PC-3 (cell line): ENCODE results near the gene CCL20. TPM values are rescaled to one million over a fixed set of nuclear protein-coding genes. Genes with fewer than 3 reads are reported as not detected.

ENCODE experiments used
- ATAC-seq: fragments of 200-7000 bp; cut with Tn5 transposase; 2 replicates; pipeline ENCODE4 v1.9.1; 2020; ENCODE audit warnings: mild to moderate bottlenecking, moderate library complexity
- BruUV-seq: library from RNA; stranded (reverse); fragments of 400-500 nt; replicated peaks from 2 replicates; lab custom pipeline; 2021; lab: Mats Ljungman, UMichigan
- CTCF ChIA-PET: fragments of 300-600 bp; sonication (Branson Sonifier 250); formaldehyde crosslinking; loops from one replicate; lab custom pipeline; 2022; ENCODE audit warnings: antibody characterized with exemption; lab: Charles Lee
- POLR2A ChIA-PET: fragments of 300-600 bp; sonication (Branson Sonifier 250); formaldehyde crosslinking; loops from one replicate; lab custom pipeline; 2022; ENCODE audit warnings: antibody characterized with exemption; ENCODE audit not compliant: unreplicated experiment; lab: Charles Lee
- DNase-seq: peaks from one replicate; pipeline ENCODE4 v3.0.0-alpha.2; 2015
- H2AFZ ChIP-seq: fragments of 300-600 bp; sonication (generic); 2 replicates; pipeline ENCODE4 v1.6.0; 2016; ENCODE audit warnings: antibody characterized with exemption, low read length
- H3F3A ChIP-seq: fragments of 300-600 bp; sonication (generic); one replicate; pipeline ENCODE4 v1.6.0; 2017; ENCODE audit warnings: antibody characterized with exemption, low read length, control low read depth, mild to moderate bottlenecking; ENCODE audit not compliant: unreplicated experiment
- H3K27ac ChIP-seq: fragments of 300-600 bp; sonication (generic); 2 replicates; pipeline ENCODE4 v1.5.1; 2016; ENCODE audit warnings: mild to moderate bottlenecking, low read length
- H3K27me3 ChIP-seq: fragments of 300-600 bp; sonication (generic); 2 replicates; pipeline ENCODE4 v1.6.1; 2016; ENCODE audit warnings: low read length, mixed read lengths
- H3K36me3 ChIP-seq: fragments of 300-600 bp; sonication (generic); 2 replicates; pipeline ENCODE4 v1.6.1; 2016; ENCODE audit warnings: low read depth, mixed run types, low read length, mixed read lengths
- H3K4me1 ChIP-seq: fragments of 300-600 bp; sonication (generic); 2 replicates; pipeline ENCODE4 v1.5.1; 2016; ENCODE audit warnings: low read length; ENCODE audit not compliant: insufficient read depth
- H3K4me2 ChIP-seq: fragments of 300-600 bp; sonication (generic); 2 replicates; pipeline ENCODE4 v1.6.0; 2016; ENCODE audit warnings: low read length
- H3K4me3 ChIP-seq: fragments of 300-600 bp; sonication (generic); 2 replicates; pipeline ENCODE4 v1.5.1; 2016; ENCODE audit warnings: mild to moderate bottlenecking, low read length, mixed read lengths
- H3K79me2 ChIP-seq: fragments of 300-600 bp; sonication (generic); 2 replicates; pipeline ENCODE4 v1.6.1; 2017; ENCODE audit warnings: low read length, mixed read lengths
- H3K9ac ChIP-seq: fragments of 300-600 bp; sonication (generic); 2 replicates; pipeline ENCODE4 v1.6.0; 2016; ENCODE audit warnings: mild to moderate bottlenecking, low read length
- H3K9me2 ChIP-seq: fragments of 300-600 bp; sonication (generic); replicated peaks from 2 replicates; pipeline ENCODE4 v1.6.1; 2016; ENCODE audit warnings: mixed run types, low read length, mixed read lengths
- H3K9me3 ChIP-seq: fragments of 300-600 bp; sonication (generic); 2 replicates; pipeline ENCODE4 v1.6.1; 2016; ENCODE audit warnings: low read length, mixed read lengths
- H4K20me1 ChIP-seq: fragments of 300-600 bp; sonication (generic); 2 replicates; pipeline ENCODE4 v1.6.1; 2016; ENCODE audit warnings: low read length, mixed read lengths
- CTCF ChIP-seq: fragments of 300-600 bp; sonication (generic); conservative IDR thresholded peaks from 2 replicates; pipeline ENCODE4 v1.5.1; 2017; ENCODE audit warnings: antibody characterized with exemption, low read depth, mild to moderate bottlenecking, low read length
- EZH2 ChIP-seq: fragments of 300-600 bp; sonication (generic); IDR thresholded peaks from one replicate; pipeline ENCODE4 v1.6.1; 2017; ENCODE audit warnings: antibody characterized with exemption, mild to moderate bottlenecking, low read length; ENCODE audit not compliant: unreplicated experiment
- EZH2phosphoT487 ChIP-seq: fragments of 300-600 bp; sonication (generic); IDR thresholded peaks from 2 replicates; pipeline ENCODE4 v1.6.1; 2018; ENCODE audit warnings: mild to moderate bottlenecking, antibody characterized with exemption, low read length, borderline replicate concordance
- intact Hi-C: fragments of 100-400 bp; cut with micrococcal nuclease; formaldehyde crosslinking; loops from 2 replicates; pipeline ENCODE4 v1.9.0; 2023
- total RNA-seq: library from RNA; depleted of rRNA; stranded (reverse); fragments of >200 nt; gene quantifications from 2 replicates; pipeline ENCODE4 v1.2.3, GENCODE V29; 2014

Gene CCL20
- total RNA-seq, 1 experiment from 2014 or later: 1.8 TPM

- Histone ChIP-seq H4K20me1 (no peaks in the 10 kb centered on the region), H3K9me3 (no peaks in the 10 kb centered on the region), H3K4me1 (peaks cover 33% of the 10 kb centered on the region), H3K27ac (no peak overlapping the region), H3F3A (peaks cover 15% of the 10 kb centered on the region), H3K4me3 (no peak overlapping the region), H3K79me2 (peaks cover 13% of the 10 kb centered on the region), H3K4me2 (0 out of 2 replicates have a peak overlapping the region, but pooled peaks have one; percentile 12), H3K9ac (no peak overlapping the region), H2AFZ (no peak overlapping the region), H3K36me3 (no peaks in the 10 kb centered on the region), H3K9me2 (no peaks in the 10 kb centered on the region), H3K27me3 (no peaks in the 10 kb centered on the region)
- ChIA-PET POLR2A (no interaction called here), CTCF (interaction anchor here (0.6 kb wide), 1 partner anchor 383 kb away, joined by 3 read pairs; no protein-coding TSS in a partner anchor)
- DNase-seq (no peak), ATAC-seq (no peak)
- TF ChIP-seq CTCF: no peak
- BruUV-seq: no TSS peak
- intact Hi-C loops: no loop called here
Measured at GRCh38 chr2:227815066-227815465, 1.4 kb downstream of the CCL20 start.

- intact Hi-C loops: no loop called here
- no peak overlapping the region for H2AFZ ChIP-seq
- BruUV-seq: no TSS peak
Measured at GRCh38 chr2:227816507-227817294, 3.1 kb downstream of the CCL20 start.

More at GRCh38 chr2:227816507-227817294, 3.1 kb downstream of the CCL20 start:
- H4K20me1 ChIP-seq: no peaks in the 10 kb centered on the region
- peak overlapping the region; percentile 68 for H3K4me2 ChIP-seq
- ChIA-PET POLR2A (interaction anchor here (0.6 kb wide), 1 partner anchor 540 kb away, joined by 4 read pairs; no protein-coding TSS in a partner anchor), CTCF (no interaction called here)
- no peaks in the 10 kb centered on the region for H3K9me3 ChIP-seq
- DNase-seq: no peak
- H3K9me2 ChIP-seq: no peaks in the 10 kb centered on the region
- peaks cover 40% of the 10 kb centered on the region for H3K4me1 ChIP-seq
- TF ChIP-seq EZH2phosphoT487: no peak
- TF ChIP-seq EZH2: no peak
- TF ChIP-seq CTCF: no peak
- no peaks in the 10 kb centered on the region for H3K36me3 ChIP-seq
- no peaks in the 10 kb centered on the region for H3K27me3 ChIP-seq
- peaks cover 15% of the 10 kb centered on the region for H3F3A ChIP-seq
- ATAC-seq: no peak
- peak overlapping the region; percentile 49; the same call in 1 of the 2 replicates for H3K9ac ChIP-seq
- H3K4me3 ChIP-seq: peak overlapping the region; percentile 13; the same call in 1 of the 2 replicates
- peaks cover 13% of the 10 kb centered on the region for H3K79me2 ChIP-seq
- peak overlapping the region; percentile 98 for H3K27ac ChIP-seq
